SU-DHL-6 (cell line): ENCODE measurements around the gene SLC4A5.

Experiments used
- H2AFZ ChIP-seq: fragments of 200-600 bp; sonication (generic); 2 replicates; pipeline ENCODE4 v1.6.1; 2014; ENCODE audit warnings: low read depth, mild to moderate bottlenecking, moderate library complexity, mixed read lengths, antibody characterized with exemption, low read length; ENCODE audit not compliant: severe bottlenecking
- H3F3A ChIP-seq: fragments of 200-600 bp; shearing (Covaris generic); 2 replicates; pipeline ENCODE4 v1.6.0; 2016; ENCODE audit warnings: antibody characterized with exemption, mild to moderate bottlenecking; ENCODE audit not compliant: insufficient read depth
- H3K27ac ChIP-seq: fragments of 200-600 bp; sonication (generic); 2 replicates; pipeline ENCODE4 v1.5.1; 2016; ENCODE audit warnings: low read depth, mild to moderate bottlenecking, low read length, moderate library complexity, mixed read lengths
- H3K27me3 ChIP-seq: fragments of 200-600 bp; sonication (generic), shearing (Covaris generic); 2 replicates; pipeline ENCODE4 v1.6.0; 2014; ENCODE audit warnings: mild to moderate bottlenecking, low read length
- H3K36me3 ChIP-seq: fragments of 200-600 bp; sonication (generic); 2 replicates; pipeline ENCODE4 v1.6.1; 2014; ENCODE audit warnings: mild to moderate bottlenecking, low read length, mixed read lengths
- H3K4me2 ChIP-seq: fragments of 300-600, 200-600 bp; shearing (Covaris generic), sonication (generic); 2 replicates; pipeline ENCODE4 v1.6.0; 2014; ENCODE audit warnings: low read length, low read depth, mild to moderate bottlenecking; ENCODE audit not compliant: poor library complexity, severe bottlenecking
- H3K4me3 ChIP-seq: fragments of 200-600 bp; sonication (generic); 2 replicates; pipeline ENCODE4 v1.5.1; 2014; ENCODE audit warnings: antibody characterized with exemption, low read length, mild to moderate bottlenecking, mixed read lengths; ENCODE audit not compliant: insufficient read depth, poor library complexity, severe bottlenecking
- H3K79me2 ChIP-seq: fragments of 200-600 bp; sonication (generic); 2 replicates; pipeline ENCODE4 v1.6.1; 2014; ENCODE audit warnings: mild to moderate bottlenecking, low read length, moderate library complexity; ENCODE audit not compliant: insufficient read depth
- H3K9ac ChIP-seq: fragments of 200-600 bp; sonication (generic); 2 replicates; pipeline ENCODE4 v1.7.0; 2014; ENCODE audit warnings: mild to moderate bottlenecking, low read length
- H3K9me2 ChIP-seq: fragments of 200-600 bp; sonication (generic); replicated peaks from 2 replicates; pipeline ENCODE4 v1.6.1; 2014; ENCODE audit warnings: low read length; ENCODE audit not compliant: insufficient read depth
- H3K9me3 ChIP-seq: fragments of 200-600 bp; sonication (generic); 2 replicates; pipeline ENCODE4 v1.6.1; 2014; ENCODE audit warnings: low read length, mixed read lengths; ENCODE audit not compliant: insufficient read depth
- H4K20me1 ChIP-seq: fragments of 200-600 bp; sonication (generic); 2 replicates; pipeline ENCODE4 v1.6.1; 2014; ENCODE audit warnings: low read depth, mild to moderate bottlenecking, antibody characterized with exemption, low read length, moderate library complexity, mixed read lengths
- CTCF ChIP-seq: fragments of 200-600 bp; sonication (generic); IDR thresholded peaks from one replicate; pipeline ENCODE4 v1.5.1; 2017; ENCODE audit warnings: antibody characterized with exemption, mild to moderate bottlenecking, low read length, moderate library complexity; ENCODE audit not compliant: insufficient read depth, poor library complexity, severe bottlenecking
- EZH2phosphoT487 ChIP-seq: fragments of 200-600 bp; sonication (generic), shearing (Covaris generic); conservative IDR thresholded peaks from 2 replicates; pipeline ENCODE4 v1.6.1; 2018; ENCODE audit warnings: mild to moderate bottlenecking, antibody characterized with exemption, low read length, moderate library complexity, mixed read lengths

The SLC4A5 gene

GRCh38 chr2:74178211-74179062 is 164.8 kb downstream of the SLC4A5 start, which contains the start of gene MOB1A:
Gene MOB1A (minus strand): TSS chr2:74178879. CDS start chr2:74178674, 205 bp downstream.
- peak within 1 kb of the TSS; percentile 100 for H3K9ac ChIP-seq
- no peaks in the 10 kb centered on the region for H3K27me3 ChIP-seq
- peaks cover 23% of the 10 kb centered on the region for H3K36me3 ChIP-seq
- peaks cover 30% of the 10 kb centered on the region for H4K20me1 ChIP-seq
- H3K9me3 ChIP-seq, result no peaks in the 10 kb centered on the region
- H2AFZ ChIP-seq, result peak within 1 kb of the TSS; percentile 77
- peaks cover 50% of the 10 kb centered on the region for H3K79me2 ChIP-seq
- peak within 1 kb of the TSS; percentile 80 for H3K4me2 ChIP-seq
- H3K27ac ChIP-seq, result peak within 1 kb of the TSS; percentile 100
- peaks cover 48% of the 10 kb centered on the region for H3F3A ChIP-seq
- TF ChIP-seq EZH2phosphoT487 (no peak), CTCF (no peak)
- H3K9me2 ChIP-seq, result no peaks in the 10 kb centered on the region
- peak within 1 kb of the TSS; percentile 100 for H3K4me3 ChIP-seq

- no peaks in the 10 kb centered on the region for H3K9me2 ChIP-seq
- H4K20me1 ChIP-seq, result peaks cover 30% of the 10 kb centered on the region
- peak overlapping the region; percentile 80 for H3K4me2 ChIP-seq
- TF ChIP-seq CTCF (no peak), EZH2phosphoT487 (no peak)
- no peaks in the 10 kb centered on the region for H3K9me3 ChIP-seq
- H3K9ac ChIP-seq, result peak overlapping the region; percentile 100
- peaks cover 46% of the 10 kb centered on the region for H3F3A ChIP-seq
- H3K4me3 ChIP-seq, result peak overlapping the region; percentile 100
- H3K27ac ChIP-seq, result peak overlapping the region; percentile 100
- peaks cover 57% of the 10 kb centered on the region for H3K79me2 ChIP-seq
- H3K36me3 ChIP-seq, result peaks cover 23% of the 10 kb centered on the region
- no peaks in the 10 kb centered on the region for H3K27me3 ChIP-seq
- H2AFZ ChIP-seq, result no peak overlapping the region
These were observed 165.5 kb downstream of the SLC4A5 start for GRCh38 chr2:74177696-74178095.

GRCh38 chr2:74174909-74175308 is 168.3 kb downstream of the SLC4A5 start:
- peaks cover 30% of the 10 kb centered on the region for H4K20me1 ChIP-seq
- H3K9ac ChIP-seq, result no peak overlapping the region
- H3K4me2 ChIP-seq, result peak overlapping the region; percentile 80
- peaks cover 30% of the 10 kb centered on the region for H3F3A ChIP-seq
- no peak overlapping the region for H3K27ac ChIP-seq
- H3K9me2 ChIP-seq, result no peaks in the 10 kb centered on the region
- H3K36me3 ChIP-seq, result peaks cover 39% of the 10 kb centered on the region
- peaks cover 79% of the 10 kb centered on the region for H3K79me2 ChIP-seq
- no peaks in the 10 kb centered on the region for H3K9me3 ChIP-seq
- H3K27me3 ChIP-seq, result no peaks in the 10 kb centered on the region
- H2AFZ ChIP-seq, result no peak overlapping the region
- H3K4me3 ChIP-seq, result no peak overlapping the region
- no peak for TF ChIP-seq EZH2phosphoT487
- TF ChIP-seq CTCF, result no peak
